ENCODE data around the gene TMPRSS4. TPM values are rescaled to one million over a fixed set of nuclear protein-coding genes. Genes with fewer than 3 reads are reported as not detected.

Gene TMPRSS4
- total RNA-seq, 2 experiments from 2014 or later: not detected

- H3K9me3 Mint-ChIP-seq: peaks cover 7% of the 10 kb centered on the region
- H3K36me3 Mint-ChIP-seq: no peaks in the 10 kb centered on the region
These were observed 48.2 kb downstream of the TMPRSS4 start for GRCh38 chr11:118124929-118125535.

GRCh38 chr11:118126082-118126838 lies 49.4 kb downstream of the TMPRSS4 start:
- H3K36me3 Mint-ChIP-seq: no peaks in the 10 kb centered on the region
- H3K4me3 Mint-ChIP-seq: no peak overlapping the region
- peak overlapping the region; percentile 10 for H3K27ac Mint-ChIP-seq
- no peaks in the 10 kb centered on the region for H3K4me1 Mint-ChIP-seq
- no peaks in the 10 kb centered on the region for H3K27me3 Mint-ChIP-seq
- DNase-seq: no peak
- no peaks in the 10 kb centered on the region for H3K9me3 Mint-ChIP-seq

More at GRCh38 chr11:118124929-118125535, 48.2 kb downstream of the TMPRSS4 start:
- no peaks in the 10 kb centered on the region for H3K4me1 Mint-ChIP-seq
- DNase-seq: no peak
- H3K4me3 Mint-ChIP-seq: no peak overlapping the region
- no peak overlapping the region for H3K27ac Mint-ChIP-seq
- H3K27me3 Mint-ChIP-seq: no peaks in the 10 kb centered on the region

- no peak for DNase-seq
- Mint-ChIP-seq H3K27me3 (no peaks in the 10 kb centered on the region), H3K9me3 (no peaks in the 10 kb centered on the region), H3K4me1 (no peaks in the 10 kb centered on the region), H3K27ac (no peak overlapping the region), H3K4me3 (no peak overlapping the region), H3K36me3 (no peaks in the 10 kb centered on the region)
These were observed 51.4 kb downstream of the TMPRSS4 start for GRCh38 chr11:118128310-118128709.

GRCh38 chr11:118128721-118129470 lies 52.0 kb downstream of the TMPRSS4 start:
- Mint-ChIP-seq H3K4me1 (no peaks in the 10 kb centered on the region), H3K27ac (no peak overlapping the region), H3K36me3 (no peaks in the 10 kb centered on the region), H3K9me3 (no peaks in the 10 kb centered on the region), H3K4me3 (no peak overlapping the region), H3K27me3 (no peaks in the 10 kb centered on the region)
- DNase-seq: no peak

GRCh38 chr11:118129471-118130172 lies 52.7 kb downstream of the TMPRSS4 start:
- H3K9me3 Mint-ChIP-seq: no peaks in the 10 kb centered on the region
- H3K27me3 Mint-ChIP-seq: no peaks in the 10 kb centered on the region
- no peak overlapping the region for H3K27ac Mint-ChIP-seq
- no peaks in the 10 kb centered on the region for H3K36me3 Mint-ChIP-seq
- DNase-seq: no peak
- H3K4me3 Mint-ChIP-seq: no peak overlapping the region
- no peaks in the 10 kb centered on the region for H3K4me1 Mint-ChIP-seq

- no peaks in the 10 kb centered on the region for H3K9me3 Mint-ChIP-seq
- H3K27ac Mint-ChIP-seq: no peak overlapping the region
- no peaks in the 10 kb centered on the region for H3K27me3 Mint-ChIP-seq
- H3K4me3 Mint-ChIP-seq: no peak overlapping the region
- DNase-seq: no peak
- no peaks in the 10 kb centered on the region for H3K4me1 Mint-ChIP-seq
- H3K36me3 Mint-ChIP-seq: no peaks in the 10 kb centered on the region
These were observed 55.7 kb downstream of the TMPRSS4 start for GRCh38 chr11:118132385-118133151.

GRCh38 chr11:118133816-118134215 lies 56.9 kb downstream of the TMPRSS4 start:
- Mint-ChIP-seq H3K36me3 (no peaks in the 10 kb centered on the region), H3K27ac (no peak overlapping the region), H3K9me3 (no peaks in the 10 kb centered on the region), H3K4me3 (no peak overlapping the region), H3K27me3 (no peaks in the 10 kb centered on the region), H3K4me1 (no peaks in the 10 kb centered on the region)
- no peak for DNase-seq

- Mint-ChIP-seq H3K27ac (no peak overlapping the region), H3K4me1 (no peaks in the 10 kb centered on the region), H3K27me3 (peaks cover 7% of the 10 kb centered on the region), H3K9me3 (no peaks in the 10 kb centered on the region), H3K36me3 (no peaks in the 10 kb centered on the region), H3K4me3 (no peak overlapping the region)
- no peak for DNase-seq
These were observed 58.3 kb downstream of the TMPRSS4 start for GRCh38 chr11:118135051-118135795.

GRCh38 chr11:118135796-118136165 lies 58.9 kb downstream of the TMPRSS4 start:
- Mint-ChIP-seq H3K36me3 (no peaks in the 10 kb centered on the region), H3K4me3 (no peak overlapping the region), H3K27ac (no peak overlapping the region), H3K27me3 (peaks cover 13% of the 10 kb centered on the region), H3K4me1 (no peaks in the 10 kb centered on the region), H3K9me3 (no peaks in the 10 kb centered on the region)
- DNase-seq: no peak

GRCh38 chr11:118136341-118136740 lies 59.5 kb downstream of the TMPRSS4 start:
- Mint-ChIP-seq H3K27ac (no peak overlapping the region), H3K27me3 (peaks cover 16% of the 10 kb centered on the region), H3K4me1 (no peaks in the 10 kb centered on the region), H3K4me3 (no peak overlapping the region), H3K9me3 (no peaks in the 10 kb centered on the region), H3K36me3 (no peaks in the 10 kb centered on the region)
- DNase-seq: no peak

- no peak overlapping the region for H3K4me3 Mint-ChIP-seq
- H3K4me1 Mint-ChIP-seq: no peaks in the 10 kb centered on the region
- DNase-seq: no peak
- H3K36me3 Mint-ChIP-seq: no peaks in the 10 kb centered on the region
- H3K27ac Mint-ChIP-seq: no peak overlapping the region
- no peaks in the 10 kb centered on the region for H3K9me3 Mint-ChIP-seq
- H3K27me3 Mint-ChIP-seq: peaks cover 19% of the 10 kb centered on the region
These were observed 59.9 kb downstream of the TMPRSS4 start for GRCh38 chr11:118136801-118137200.

GRCh38 chr11:118138839-118139420 lies 62.1 kb downstream of the TMPRSS4 start:
- H3K9me3 Mint-ChIP-seq: no peaks in the 10 kb centered on the region
- DNase-seq: no peak
- peaks cover 3% of the 10 kb centered on the region for H3K4me1 Mint-ChIP-seq
- H3K4me3 Mint-ChIP-seq: no peak overlapping the region
- no peaks in the 10 kb centered on the region for H3K36me3 Mint-ChIP-seq
- H3K27ac Mint-ChIP-seq: no peak overlapping the region
- H3K27me3 Mint-ChIP-seq: peaks cover 38% of the 10 kb centered on the region

- H3K36me3 Mint-ChIP-seq: no peaks in the 10 kb centered on the region
- no peak for DNase-seq
- H3K27me3 Mint-ChIP-seq: peaks cover 44% of the 10 kb centered on the region
- H3K4me3 Mint-ChIP-seq: no peak overlapping the region
- H3K27ac Mint-ChIP-seq: no peak overlapping the region
- H3K9me3 Mint-ChIP-seq: no peaks in the 10 kb centered on the region
- H3K4me1 Mint-ChIP-seq: peaks cover 3% of the 10 kb centered on the region
These were observed 62.7 kb downstream of the TMPRSS4 start for GRCh38 chr11:118139578-118139977.

GRCh38 chr11:118142081-118142480 lies 65.2 kb downstream of the TMPRSS4 start:
- Mint-ChIP-seq H3K27me3 (peaks cover 60% of the 10 kb centered on the region), H3K4me3 (no peak overlapping the region), H3K27ac (no peak overlapping the region), H3K9me3 (no peaks in the 10 kb centered on the region), H3K4me1 (peaks cover 3% of the 10 kb centered on the region), H3K36me3 (no peaks in the 10 kb centered on the region)
- DNase-seq: no peak
